HG02852 (cell line): ENCODE data around the gene SWI5.
A peak's percentile ranks its signal among the peaks of the same experiment; 100 is the strongest.

Experiments used
- ATAC-seq: cut with Tn5 transposase; IDR thresholded peaks from one replicate; pipeline ENCODE4 v1.9.1; 2021; ENCODE audit warnings: mild to moderate bottlenecking, moderate library complexity; ENCODE audit not compliant: unreplicated experiment

SWI5 gene

DNA sequence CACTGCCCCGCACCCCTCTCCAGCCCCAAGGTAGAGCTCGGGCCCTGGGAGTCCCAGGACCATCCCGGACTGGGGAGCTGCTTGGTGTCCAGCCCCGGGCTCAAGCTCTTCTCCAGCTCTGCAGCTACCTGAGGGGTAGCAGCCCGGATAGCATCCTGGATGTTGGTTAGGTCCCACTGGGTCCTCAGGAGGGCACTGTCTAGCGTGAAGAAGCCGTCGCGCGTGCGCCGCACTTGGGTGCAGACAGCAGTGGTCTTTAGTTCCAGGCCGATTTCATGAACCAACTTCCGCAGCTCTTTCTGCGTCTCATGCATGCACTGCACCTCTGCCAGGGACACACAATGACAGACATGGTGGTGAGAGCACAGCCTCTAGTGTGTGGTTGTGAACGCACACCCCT is 33.5 kb downstream of the SWI5 start:
- no peak for ATAC-seq

- ATAC-seq = no peak
These were observed 34.4 kb downstream of the SWI5 start for GRCh38 chr9:128310461-128310860.

DNA sequence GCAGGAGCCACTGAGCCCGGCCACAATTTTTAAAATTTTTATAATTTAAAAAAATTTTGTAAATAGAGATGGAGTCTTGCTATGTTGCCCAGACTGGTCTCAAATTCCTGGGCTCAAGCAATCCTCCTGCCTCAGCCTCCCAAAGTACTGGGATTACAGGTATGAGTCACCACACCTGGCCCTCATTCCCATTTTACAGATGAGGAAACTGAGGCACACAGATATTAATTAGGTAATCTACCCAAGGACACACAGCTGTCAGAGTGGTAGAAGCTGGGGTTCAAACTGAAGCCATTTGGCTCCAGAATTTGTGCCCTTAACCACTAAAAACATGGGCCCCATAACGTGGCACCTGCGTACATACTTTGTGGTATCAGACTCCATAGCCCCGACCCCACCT is 38.6 kb downstream of the SWI5 start:
- no peak for ATAC-seq

- ATAC-seq = no peak
These were observed 40.3 kb downstream of the SWI5 start for GRCh38 chr9:128316421-128316820.

GRCh38 chr9:128317629-128318028 is 41.6 kb downstream of the SWI5 start:
- no peak for ATAC-seq

DNA sequence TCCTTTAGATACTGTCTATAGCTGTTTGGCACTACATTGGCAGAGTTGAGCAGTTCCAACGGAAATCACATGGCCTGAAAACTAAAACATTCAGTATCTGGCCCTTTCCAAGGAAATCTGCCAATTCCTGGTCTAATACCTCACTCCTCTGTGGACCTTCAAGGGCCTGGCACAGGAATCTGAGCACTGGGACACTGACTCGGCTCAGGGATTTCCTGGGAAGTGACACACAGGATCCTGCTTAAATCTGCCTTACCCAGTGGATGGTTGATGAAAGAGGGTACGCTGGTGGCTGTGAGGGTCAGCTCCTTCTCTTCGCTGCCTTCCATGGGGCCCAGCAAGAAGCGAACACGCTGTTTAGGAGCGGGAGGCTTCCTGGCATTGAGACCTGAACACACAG is 45.3 kb downstream of the SWI5 start:
- no peak for ATAC-seq

- ATAC-seq = no peak
These were observed 45.9 kb downstream of the SWI5 start for GRCh38 chr9:128321879-128322403.

GRCh38 chr9:128322404-128323211 is 46.5 kb downstream of the SWI5 start, which contains the start of the genes COQ4 and TRUB2:
TSS of gene COQ4 (plus strand) at chr9:128322839. CDS start at chr9:128322859, 20 bp downstream.
TSS of gene TRUB2 (minus strand) at chr9:128322447. CDS start at chr9:128322408, 39 bp downstream.
- ATAC-seq = peak; percentile 78

DNA sequence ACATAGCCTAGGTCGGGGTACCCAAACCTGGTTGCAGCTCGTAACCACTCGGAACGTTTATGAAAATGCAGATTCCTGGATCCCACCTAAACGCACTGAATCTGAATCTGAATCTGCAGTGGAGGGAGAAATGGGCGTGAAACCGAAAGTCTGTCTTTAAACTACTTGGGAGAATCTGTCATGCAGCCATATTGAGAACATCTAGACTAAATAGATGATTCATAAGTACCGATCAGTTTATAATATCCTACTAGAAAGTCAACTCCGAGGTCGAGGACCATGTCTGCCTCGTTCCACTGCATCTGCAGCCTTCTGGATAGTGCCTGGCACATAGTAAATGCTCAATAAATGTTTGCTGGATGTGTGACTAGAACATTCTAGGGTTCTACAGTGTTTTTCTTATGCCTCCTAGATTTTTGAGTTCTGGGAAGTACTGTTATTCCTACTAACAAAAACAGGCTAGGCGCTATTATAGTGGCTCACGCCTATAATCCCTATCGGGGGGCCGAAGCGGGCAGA is 47.2 kb downstream of the SWI5 start:
- no peak for ATAC-seq

DNA sequence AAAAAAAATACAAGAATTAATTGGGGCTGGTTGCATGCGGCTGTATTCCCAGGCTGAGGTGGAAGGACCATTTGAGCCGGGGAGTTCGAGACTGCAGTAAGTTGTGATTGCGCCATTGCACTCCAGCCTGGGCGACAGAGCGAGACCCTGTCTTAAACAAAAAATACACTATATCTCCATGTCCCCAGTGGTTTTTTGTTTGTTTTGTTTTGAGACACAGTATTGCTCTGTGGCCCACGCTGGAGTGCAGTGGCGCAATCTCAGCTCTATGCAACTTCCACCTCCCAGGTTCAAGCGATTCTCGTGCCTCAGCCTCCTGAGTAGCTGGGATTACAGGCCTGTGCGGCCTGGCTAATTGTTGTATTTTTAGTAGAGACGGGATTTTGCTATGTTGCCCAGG is 47.7 kb downstream of the SWI5 start:
- ATAC-seq = no peak

DNA sequence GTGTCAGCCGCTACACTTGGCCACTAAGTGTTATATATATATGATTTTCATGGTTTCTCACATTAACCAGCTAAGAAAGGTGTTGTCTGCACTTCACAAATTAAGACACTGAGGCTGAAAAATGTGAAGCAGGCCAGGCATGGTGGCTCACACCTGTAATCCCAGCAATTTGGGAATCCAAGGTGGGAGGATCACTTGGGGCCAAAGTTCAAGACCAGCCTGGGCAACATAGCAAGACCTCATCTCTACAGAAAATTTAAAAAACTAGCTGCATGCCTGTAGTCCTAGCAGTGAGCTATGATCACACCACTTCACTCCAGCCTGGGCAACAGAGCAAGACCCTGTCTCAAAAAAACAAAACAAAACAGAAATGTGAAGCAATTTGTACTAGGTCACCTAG is 48.3 kb downstream of the SWI5 start:
- no peak for ATAC-seq

GRCh38 chr9:128325629-128326028 is 49.6 kb downstream of the SWI5 start:
- no peak for ATAC-seq

- no peak for ATAC-seq
These were observed 57.4 kb downstream of the SWI5 start for GRCh38 chr9:128333451-128333869.

GRCh38 chr9:128335161-128335560 is 59.1 kb downstream of the SWI5 start:
- no peak for ATAC-seq

DNA sequence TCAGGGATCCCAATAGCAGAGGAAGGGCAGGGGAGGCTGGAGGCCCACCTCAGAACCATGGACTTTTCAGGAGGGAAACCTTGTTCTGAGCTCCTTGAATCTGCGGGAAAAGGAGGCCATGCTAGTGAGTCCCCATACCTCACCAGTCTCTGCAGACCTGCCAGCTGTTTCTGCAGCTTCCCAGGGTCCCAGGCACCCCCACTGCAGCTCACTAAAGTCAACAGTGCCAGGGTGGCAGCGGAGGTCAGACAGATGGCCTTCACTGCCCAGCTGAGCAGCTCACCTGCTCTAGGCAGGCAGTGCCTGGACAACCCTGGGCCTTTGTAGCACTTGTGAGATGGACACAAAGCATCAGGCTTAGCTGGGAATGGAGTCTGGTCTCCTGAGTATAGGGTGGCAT is 59.8 kb downstream of the SWI5 start:
- no peak for ATAC-seq

DNA sequence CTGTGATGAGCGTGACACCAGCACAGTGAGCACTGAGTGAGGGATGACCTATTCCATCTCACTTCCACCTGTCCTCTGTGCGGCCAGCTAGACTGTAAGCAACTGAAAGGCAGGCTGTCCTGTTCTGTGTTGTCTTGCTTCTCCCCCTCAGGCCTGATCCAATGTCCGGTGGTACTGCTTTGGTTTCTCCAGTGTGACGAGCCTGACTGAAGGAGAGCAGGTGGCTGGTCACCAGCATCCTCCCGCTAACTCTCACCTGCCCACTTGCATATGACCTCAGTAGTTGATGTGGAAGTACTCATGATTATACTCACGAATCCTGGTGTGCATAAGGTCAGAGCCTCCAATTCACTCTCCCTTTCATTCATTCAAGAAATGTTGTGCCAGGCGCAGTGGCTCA is 61.9 kb downstream of the SWI5 start:
- no peak for ATAC-seq
